HG03342 (cell line): ENCODE data around the gene KNDC1.

Experiments
- ATAC-seq: cut with Tn5 transposase; IDR thresholded peaks from one replicate; pipeline ENCODE4 v1.9.1; 2021; ENCODE audit warnings: mild to moderate bottlenecking, moderate library complexity; ENCODE audit not compliant: unreplicated experiment

Gene KNDC1

DNA sequence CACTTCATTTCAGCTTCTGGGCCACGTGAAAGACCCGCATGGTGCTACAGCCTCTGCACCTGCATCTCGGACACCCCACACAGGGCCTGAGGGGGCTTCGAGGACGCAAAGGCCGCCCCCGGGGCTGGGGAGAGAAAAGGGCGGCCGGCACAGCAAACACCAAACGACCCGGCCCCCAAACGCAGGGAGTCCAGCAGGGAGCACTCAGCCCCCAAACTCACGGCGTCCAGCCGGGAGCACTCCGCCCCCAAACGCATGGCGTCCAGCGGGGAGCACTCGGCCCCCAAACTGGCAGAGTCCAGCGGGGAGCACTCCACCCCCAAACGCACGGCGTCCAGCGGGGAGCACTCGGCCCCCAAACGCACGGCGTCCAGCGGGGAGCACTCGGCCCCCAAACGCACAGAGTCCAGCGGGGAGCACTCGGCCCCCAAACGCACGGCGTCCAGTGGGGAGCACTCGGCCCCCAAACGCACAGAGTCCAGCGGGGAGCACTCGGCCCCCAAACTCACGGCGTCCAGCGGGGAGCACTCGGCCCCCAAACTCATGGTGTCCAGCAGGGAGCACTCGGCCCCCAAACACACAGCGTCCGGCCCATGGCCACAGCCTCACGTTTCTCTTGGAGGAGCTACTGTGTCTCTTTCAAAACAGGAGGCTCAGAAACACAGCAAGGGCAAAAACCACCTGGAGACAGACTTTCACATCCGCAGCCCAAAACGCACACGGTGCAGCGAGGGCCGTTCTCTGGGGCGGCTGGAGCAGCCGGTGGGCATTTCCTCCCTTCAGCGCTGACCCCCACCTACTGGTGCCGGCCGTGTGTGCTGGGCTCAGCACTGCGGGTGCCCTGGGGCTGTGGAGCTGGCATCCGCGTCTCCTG, 43.0 kb downstream of the KNDC1 start:
- no peak for ATAC-seq

DNA sequence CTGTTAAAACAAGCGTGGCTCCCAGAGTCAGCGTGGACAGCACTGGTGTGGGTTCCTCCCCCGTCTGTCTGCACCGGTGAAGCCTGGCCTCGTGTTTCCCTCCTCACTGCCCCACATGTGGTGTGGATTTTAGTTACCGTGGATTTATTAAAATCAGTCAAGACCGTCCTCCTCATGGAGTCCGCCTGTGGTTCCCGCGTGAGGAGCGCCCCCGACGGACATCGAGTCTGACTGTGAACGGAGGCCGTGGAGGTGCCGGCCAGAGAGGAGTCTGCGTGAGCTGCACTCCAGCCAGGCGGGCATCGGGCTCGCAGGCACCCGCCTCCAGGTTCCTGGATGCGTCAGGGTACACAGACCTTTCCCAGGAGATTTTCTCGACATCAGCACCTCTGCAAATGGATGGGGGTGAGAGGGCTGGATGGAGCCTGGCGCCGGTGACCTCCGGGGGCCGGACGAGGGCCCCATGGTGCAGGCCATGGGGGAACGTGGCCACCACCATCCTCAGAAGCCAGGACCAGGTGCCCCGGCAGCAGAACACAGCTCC, 43.7 kb downstream of the KNDC1 start:
- ATAC-seq: no peak

- ATAC-seq: no peak
Observed at GRCh38 chr10:133204226-133205015, 44.4 kb downstream of the KNDC1 start.

GRCh38 chr10:133205146-133205545, 45.1 kb downstream of the KNDC1 start:
- no peak for ATAC-seq

- no peak for ATAC-seq
Observed at GRCh38 chr10:133206356-133207040, 46.5 kb downstream of the KNDC1 start.

DNA sequence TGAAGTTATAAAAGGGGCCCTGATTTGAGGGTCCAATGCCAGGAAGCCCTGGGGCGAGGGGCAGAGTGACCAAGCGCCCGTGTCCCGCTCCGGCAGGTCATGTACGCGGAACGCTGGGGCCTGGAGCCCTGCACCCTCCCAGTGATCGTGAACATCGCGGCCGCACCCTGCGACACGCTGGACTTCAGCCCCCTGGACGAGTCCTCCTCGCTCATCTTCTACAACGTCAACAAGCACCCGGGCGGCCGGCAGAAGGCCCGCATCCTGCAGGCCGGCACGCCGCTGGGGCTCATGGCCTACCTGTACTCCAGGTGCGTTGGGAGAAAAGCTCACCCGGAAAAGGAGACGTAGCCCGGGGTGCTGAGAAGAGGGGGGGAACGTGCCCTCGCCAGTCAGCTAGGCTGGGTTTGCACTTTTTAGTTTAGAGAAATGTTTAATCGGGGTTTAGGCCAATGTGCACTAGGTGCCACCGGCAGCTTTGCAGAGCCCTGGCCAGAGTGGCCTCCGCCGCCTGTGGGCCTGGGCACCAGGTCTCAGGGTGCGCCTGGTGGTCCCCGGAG, 47.1 kb downstream of the KNDC1 start:
- no peak for ATAC-seq

DNA sequence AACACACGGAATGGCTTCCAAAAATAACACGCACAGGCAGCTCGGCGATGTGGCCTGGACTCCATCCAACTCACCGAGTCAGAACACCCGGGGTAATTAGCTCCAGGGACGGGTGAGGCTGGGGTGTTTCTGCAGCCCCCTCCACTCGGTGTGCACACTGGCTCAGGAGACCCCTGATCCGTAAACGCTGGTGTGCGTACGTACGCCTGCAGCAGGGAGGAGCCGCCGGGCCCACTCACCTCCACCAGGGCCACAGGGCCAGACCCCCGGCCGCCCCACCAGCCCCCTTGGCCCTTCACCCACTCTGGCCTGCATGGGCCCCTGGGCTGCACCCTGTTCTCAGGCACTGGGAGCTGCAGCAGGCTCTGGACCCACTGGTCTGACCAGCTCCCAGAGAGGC, 47.6 kb downstream of the KNDC1 start:
- ATAC-seq: no peak

GRCh38 chr10:133208466-133208865, 48.4 kb downstream of the KNDC1 start:
- no peak for ATAC-seq

GRCh38 chr10:133209117-133209516, 49.1 kb downstream of the KNDC1 start:
- ATAC-seq: no peak

DNA sequence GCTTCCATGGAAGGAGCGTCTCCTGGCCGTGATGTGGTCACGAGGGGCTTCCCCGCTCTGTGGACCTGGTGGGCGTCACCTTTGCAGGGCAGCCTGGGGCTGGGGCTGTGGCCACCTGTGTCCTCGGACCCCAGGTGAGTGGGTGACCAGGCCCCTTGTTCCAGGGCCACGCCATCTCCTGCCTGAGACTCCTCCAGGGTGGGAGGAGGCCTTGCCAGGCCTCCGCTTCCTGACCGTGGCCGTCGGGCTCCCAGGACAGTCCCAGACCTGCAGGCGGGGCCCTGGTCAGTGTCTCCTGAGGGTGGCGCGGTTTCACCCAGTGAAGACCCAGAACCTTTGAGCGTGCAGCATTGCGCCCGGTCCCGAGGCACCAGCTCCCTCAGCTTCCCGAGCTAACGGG, 49.6 kb downstream of the KNDC1 start:
- ATAC-seq: no peak

DNA sequence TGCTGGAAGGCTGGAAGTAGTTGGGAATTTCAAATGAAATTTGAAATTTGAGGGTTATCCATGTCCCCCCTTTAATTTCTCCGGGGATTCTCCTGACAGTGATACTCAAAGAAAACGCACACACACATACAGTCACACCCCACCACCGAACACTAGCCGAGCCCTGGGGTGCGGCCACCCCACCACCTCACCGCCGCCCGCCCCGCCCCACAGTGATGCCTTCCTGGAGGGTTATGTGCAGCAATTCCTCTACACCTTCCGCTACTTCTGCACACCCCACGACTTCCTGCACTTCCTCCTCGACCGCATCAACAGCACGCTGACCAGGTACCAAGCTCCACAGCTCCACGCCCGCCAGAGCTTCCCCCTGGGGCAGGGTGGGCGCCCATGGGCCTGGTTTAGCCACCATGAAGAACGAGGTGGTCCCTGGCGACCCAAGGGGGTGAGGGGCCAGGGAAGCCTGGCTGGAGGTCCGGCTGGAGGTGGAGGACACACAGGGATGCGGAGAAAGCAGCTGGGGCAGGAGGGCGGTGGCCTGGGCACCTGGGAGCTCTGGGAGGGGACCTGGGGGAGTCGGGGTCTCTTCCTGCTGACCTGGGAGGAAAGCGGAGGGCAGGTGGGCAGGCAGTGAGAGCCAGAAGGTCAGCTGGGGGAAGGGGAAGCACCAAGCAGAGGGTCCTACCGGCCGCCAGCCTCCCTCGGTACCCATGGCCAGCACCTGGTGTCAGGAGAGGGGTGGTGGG, 50.5 kb downstream of the KNDC1 start:
- ATAC-seq: no peak

- no peak for ATAC-seq
Observed at GRCh38 chr10:133211141-133211830, 51.3 kb downstream of the KNDC1 start.

DNA sequence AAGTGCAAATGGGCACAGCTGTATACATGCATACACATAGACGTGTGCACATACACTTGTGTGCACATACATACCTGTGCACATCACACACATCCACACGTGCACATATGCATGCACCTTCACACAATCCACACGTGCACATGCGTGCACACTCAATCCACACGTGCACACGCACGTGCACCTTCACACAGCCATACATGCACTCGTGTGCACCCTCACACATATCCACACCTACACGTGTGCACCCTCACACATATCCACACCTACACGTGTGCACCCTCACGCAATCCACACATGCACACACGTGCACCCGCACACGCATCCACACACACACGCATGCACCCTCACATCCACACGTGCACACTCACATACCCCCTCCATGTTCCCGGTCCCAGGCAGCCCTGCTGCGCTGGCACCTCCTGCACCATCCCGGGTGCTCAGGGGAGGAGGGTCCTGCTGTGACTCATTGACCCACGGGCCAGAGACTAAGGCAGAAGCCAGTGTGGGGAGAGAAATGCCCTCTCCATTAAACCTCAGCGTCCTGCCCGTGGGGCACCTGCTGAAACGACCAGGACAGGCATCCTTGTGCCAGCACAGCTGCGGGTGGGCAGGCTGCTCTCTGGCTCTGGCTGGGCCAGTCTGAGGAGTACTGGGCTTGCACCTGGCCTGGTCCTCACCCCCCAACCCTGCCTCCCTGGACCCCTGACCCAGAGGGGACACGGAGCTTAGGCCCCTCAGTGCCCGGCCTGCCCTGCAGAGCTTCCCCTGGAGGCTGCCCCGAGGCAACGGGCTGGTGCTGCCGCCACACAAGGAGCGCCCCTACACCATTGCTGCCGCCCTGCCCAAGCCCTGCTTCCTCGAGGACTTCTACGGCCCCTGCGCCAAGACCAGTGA, 52.2 kb downstream of the KNDC1 start:
- ATAC-seq: no peak

GRCh38 chr10:133212853-133213494, 53.0 kb downstream of the KNDC1 start:
- no peak for ATAC-seq

DNA sequence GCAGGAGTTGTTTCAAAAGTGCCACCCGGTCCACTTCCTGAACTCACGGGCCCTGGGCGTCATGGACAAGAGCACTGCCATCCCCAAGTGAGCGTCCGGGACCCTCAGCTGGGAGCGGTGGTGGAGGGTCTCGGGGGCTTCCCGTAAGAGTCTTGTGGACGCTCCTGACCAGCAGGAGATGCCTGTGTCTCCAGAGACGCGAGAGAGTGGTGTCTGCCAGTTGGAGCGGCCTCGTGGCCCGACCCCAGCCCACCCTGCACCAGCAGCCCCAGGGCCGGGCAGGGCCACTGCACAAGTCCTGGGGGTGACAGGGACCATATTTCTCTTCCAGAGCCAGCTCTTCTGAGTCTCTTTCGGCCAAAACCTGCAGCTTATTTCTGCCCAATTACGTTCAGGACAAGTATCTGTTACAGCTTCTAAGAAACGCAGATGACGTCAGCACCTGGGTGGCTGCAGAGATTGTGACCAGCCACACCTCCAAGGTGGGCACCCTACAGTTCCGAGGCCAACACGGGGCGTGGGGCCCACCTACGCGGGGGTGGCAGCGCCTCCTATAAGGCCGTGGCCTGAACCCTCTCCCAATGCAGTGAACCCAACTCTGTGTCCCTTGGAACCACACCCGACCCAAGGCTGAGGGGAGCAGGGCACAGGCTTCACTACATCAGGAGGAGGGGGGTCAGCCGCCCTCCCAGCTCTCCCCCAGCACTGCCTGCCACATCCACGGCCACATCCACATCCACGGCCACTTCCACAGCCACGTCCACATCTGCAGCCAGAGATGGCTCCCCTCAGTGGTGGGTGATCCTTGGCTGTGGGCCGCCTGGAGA, 53.8 kb downstream of the KNDC1 start:
- no peak for ATAC-seq

DNA sequence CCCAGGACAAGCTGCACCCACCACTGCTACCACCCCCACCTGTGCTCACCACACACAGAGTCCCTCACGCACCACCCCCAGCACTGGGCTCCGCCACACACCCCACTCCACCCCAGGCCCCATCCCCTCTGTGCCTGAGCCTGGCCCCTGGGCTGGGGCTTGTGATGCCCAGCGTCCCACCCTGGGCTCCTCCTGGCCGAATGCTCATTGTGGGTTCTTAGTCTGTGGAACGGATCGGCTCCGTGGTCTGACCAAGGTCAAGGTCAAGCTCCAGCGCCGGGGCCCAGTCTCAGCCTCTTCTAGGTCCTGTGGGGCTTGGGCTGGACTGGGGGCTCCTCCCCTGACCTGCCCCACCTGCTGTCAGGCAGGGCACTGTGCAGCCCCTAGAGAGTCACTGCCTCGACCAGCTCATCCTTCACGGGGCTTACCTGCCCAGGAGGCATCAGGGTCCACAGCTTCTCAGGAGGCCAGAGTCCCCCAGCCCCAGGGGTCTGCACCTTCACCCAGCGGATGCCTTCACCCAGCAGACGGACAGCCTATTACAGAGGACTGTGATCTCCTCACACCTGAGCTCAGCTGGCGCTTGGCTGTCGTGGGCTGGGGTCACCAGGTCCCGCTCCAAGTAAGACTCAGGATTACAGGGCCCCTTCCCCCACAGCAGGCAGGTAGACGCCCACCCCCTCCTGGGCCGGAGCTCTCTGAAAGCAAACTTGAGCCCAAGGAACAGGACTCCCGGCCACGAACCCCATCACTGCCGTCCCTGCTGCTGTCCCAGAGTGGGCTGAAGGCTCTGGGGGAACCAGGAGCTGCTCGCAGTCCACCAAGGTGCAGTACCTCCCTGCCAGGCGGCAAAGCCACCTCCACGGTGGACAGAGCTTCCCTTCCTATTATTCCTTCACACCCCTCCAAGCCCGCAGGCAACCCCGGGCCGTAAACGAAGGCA, 54.7 kb downstream of the KNDC1 start:
- no peak for ATAC-seq
